Karpas-422 (cell line): ENCODE results near the gene TRIO. TPM values are rescaled to one million over a fixed set of nuclear protein-coding genes. Genes with fewer than 3 reads are reported as not detected.

ENCODE experiments used
- DNase-seq: peaks from one replicate; pipeline ENCODE4 v3.0.0-alpha.2; 2015
- H2AFZ ChIP-seq: fragments of 200-600 bp; sonication (generic); 2 replicates; pipeline ENCODE4 v1.6.1; 2014; ENCODE audit warnings: antibody characterized with exemption, low read length, mixed read lengths
- H3K27ac ChIP-seq: fragments of 200-600 bp; sonication (generic); 2 replicates; pipeline ENCODE4 v1.5.1; 2014; ENCODE audit warnings: mild to moderate bottlenecking, low read length, moderate library complexity
- H3K27me3 ChIP-seq: fragments of 200-600 bp; sonication (generic); 2 replicates; pipeline ENCODE4 v1.6.1; 2014; ENCODE audit warnings: low read length, mixed read lengths
- H3K36me3 ChIP-seq: fragments of 200-600 bp; sonication (generic); 2 replicates; pipeline ENCODE4 v1.6.1; 2014; ENCODE audit warnings: low read length, mixed read lengths; ENCODE audit not compliant: insufficient read depth
- H3K4me1 ChIP-seq: fragments of 200-600 bp; sonication (generic); 2 replicates; pipeline ENCODE4 v1.6.1; 2014; ENCODE audit warnings: mild to moderate bottlenecking, low read length, mixed read lengths
- H3K4me2 ChIP-seq: fragments of 200-600 bp; sonication (generic); 2 replicates; pipeline ENCODE4 v1.6.1; 2014; ENCODE audit warnings: low read length, low read depth, mild to moderate bottlenecking; ENCODE audit not compliant: poor library complexity, severe bottlenecking
- H3K4me3 ChIP-seq: fragments of 200-600 bp; sonication (generic); 2 replicates; pipeline ENCODE4 v1.5.1; 2014; ENCODE audit warnings: mild to moderate bottlenecking, antibody characterized with exemption, low read length, mixed read lengths
- H3K79me2 ChIP-seq: fragments of 200-600 bp; sonication (generic); 2 replicates; pipeline ENCODE4 v1.6.1; 2014; ENCODE audit warnings: mild to moderate bottlenecking, low read length, mixed read lengths
- H3K9ac ChIP-seq: fragments of 200-600 bp; sonication (generic); 2 replicates; pipeline ENCODE4 v1.6.0; 2014; ENCODE audit warnings: low read length
- H3K9me2 ChIP-seq: fragments of 200-600 bp; sonication (generic), shearing (Covaris generic); replicated peaks from 2 replicates; pipeline ENCODE4 v1.6.0; 2014; ENCODE audit warnings: mild to moderate bottlenecking, low read length, moderate library complexity; ENCODE audit not compliant: insufficient read depth
- H3K9me3 ChIP-seq: fragments of 300-700, 200-600 bp; sonication (generic); 2 replicates; pipeline ENCODE4 v1.6.1; 2014; ENCODE audit warnings: low read length, mixed read lengths
- H4K20me1 ChIP-seq: fragments of 200-600 bp; sonication (generic); 2 replicates; pipeline ENCODE4 v1.6.1; 2014; ENCODE audit warnings: mild to moderate bottlenecking, antibody characterized with exemption, low read length, low read depth; ENCODE audit not compliant: insufficient read depth
- total RNA-seq: library from RNA; depleted of rRNA; stranded (reverse); fragments of >200 nt; shearing (Covaris generic); gene quantifications from 2 replicates; pipeline ENCODE4 v1.2.3, GENCODE V29; 2014; ENCODE audit warnings: low replicate concordance

The TRIO gene
- total RNA-seq, 1 experiment from 2014 or later: 0.04 TPM

GRCh38 chr5:14449052-14449661 is 306.0 kb downstream of the TRIO start:
- Histone ChIP-seq H3K27me3 (no peaks in the 10 kb centered on the region), H2AFZ (no peak overlapping the region), H3K36me3 (no peaks in the 10 kb centered on the region), H4K20me1 (no peaks in the 10 kb centered on the region), H3K9me2 (no peaks in the 10 kb centered on the region), H3K4me1 (no peaks in the 10 kb centered on the region), H3K79me2 (no peaks in the 10 kb centered on the region), H3K9me3 (no peaks in the 10 kb centered on the region; the same call in 1 of the 2 replicates), H3K4me3 (no peak overlapping the region), H3K4me2 (no peak overlapping the region), H3K27ac (no peak overlapping the region), H3K9ac (no peak overlapping the region)
- DNase-seq: no peak

GRCh38 chr5:14450018-14450524 is 306.9 kb downstream of the TRIO start:
- H3K36me3 ChIP-seq: no peaks in the 10 kb centered on the region
- no peak for DNase-seq
- H3K27ac ChIP-seq: no peak overlapping the region
- H3K27me3 ChIP-seq: no peaks in the 10 kb centered on the region
- H4K20me1 ChIP-seq: no peaks in the 10 kb centered on the region
- H3K9me2 ChIP-seq: no peaks in the 10 kb centered on the region
- H3K9me3 ChIP-seq: no peaks in the 10 kb centered on the region; the same call in 1 of the 2 replicates
- H3K4me1 ChIP-seq: no peaks in the 10 kb centered on the region
- H3K4me3 ChIP-seq: no peak overlapping the region
- no peak overlapping the region for H3K4me2 ChIP-seq
- H3K9ac ChIP-seq: no peak overlapping the region
- no peak overlapping the region for H2AFZ ChIP-seq
- H3K79me2 ChIP-seq: no peaks in the 10 kb centered on the region

- no peaks in the 10 kb centered on the region for H3K4me1 ChIP-seq
- no peaks in the 10 kb centered on the region; the same call in 1 of the 2 replicates for H3K9me3 ChIP-seq
- H3K79me2 ChIP-seq: no peaks in the 10 kb centered on the region
- no peak for DNase-seq
- H3K9ac ChIP-seq: no peak overlapping the region
- H3K27me3 ChIP-seq: no peaks in the 10 kb centered on the region
- no peak overlapping the region for H3K4me3 ChIP-seq
- no peak overlapping the region for H2AFZ ChIP-seq
- H3K27ac ChIP-seq: no peak overlapping the region
- no peaks in the 10 kb centered on the region for H4K20me1 ChIP-seq
- no peaks in the 10 kb centered on the region for H3K9me2 ChIP-seq
- H3K4me2 ChIP-seq: no peak overlapping the region
- no peaks in the 10 kb centered on the region for H3K36me3 ChIP-seq
Observed at GRCh38 chr5:14450742-14451141, 307.6 kb downstream of the TRIO start.

GRCh38 chr5:14451871-14452270 is 308.7 kb downstream of the TRIO start:
- H3K4me1 ChIP-seq: no peaks in the 10 kb centered on the region
- no peak overlapping the region for H3K4me2 ChIP-seq
- no peaks in the 10 kb centered on the region for H3K36me3 ChIP-seq
- DNase-seq: no peak
- no peaks in the 10 kb centered on the region for H4K20me1 ChIP-seq
- H2AFZ ChIP-seq: no peak overlapping the region
- no peak overlapping the region for H3K27ac ChIP-seq
- no peaks in the 10 kb centered on the region; the same call in 1 of the 2 replicates for H3K9me3 ChIP-seq
- no peaks in the 10 kb centered on the region for H3K27me3 ChIP-seq
- no peaks in the 10 kb centered on the region for H3K79me2 ChIP-seq
- no peaks in the 10 kb centered on the region for H3K9me2 ChIP-seq
- no peak overlapping the region for H3K9ac ChIP-seq
- no peak overlapping the region for H3K4me3 ChIP-seq

GRCh38 chr5:14452685-14453454 is 309.7 kb downstream of the TRIO start:
- H4K20me1 ChIP-seq: no peaks in the 10 kb centered on the region
- no peaks in the 10 kb centered on the region; the same call in 1 of the 2 replicates for H3K9me3 ChIP-seq
- DNase-seq: no peak
- H3K27me3 ChIP-seq: no peaks in the 10 kb centered on the region
- no peak overlapping the region for H2AFZ ChIP-seq
- no peaks in the 10 kb centered on the region for H3K4me1 ChIP-seq
- H3K27ac ChIP-seq: no peak overlapping the region
- no peak overlapping the region for H3K9ac ChIP-seq
- H3K4me3 ChIP-seq: no peak overlapping the region
- no peaks in the 10 kb centered on the region for H3K79me2 ChIP-seq
- no peaks in the 10 kb centered on the region for H3K9me2 ChIP-seq
- no peak overlapping the region for H3K4me2 ChIP-seq
- H3K36me3 ChIP-seq: no peaks in the 10 kb centered on the region

GRCh38 chr5:14453481-14453880 is 310.3 kb downstream of the TRIO start:
- Histone ChIP-seq H3K27ac (no peak overlapping the region), H3K9me3 (no peaks in the 10 kb centered on the region; the same call in 1 of the 2 replicates), H3K27me3 (no peaks in the 10 kb centered on the region), H3K9ac (no peak overlapping the region), H4K20me1 (no peaks in the 10 kb centered on the region), H3K36me3 (no peaks in the 10 kb centered on the region), H3K4me3 (no peak overlapping the region), H3K4me2 (no peak overlapping the region), H3K79me2 (no peaks in the 10 kb centered on the region), H3K4me1 (no peaks in the 10 kb centered on the region), H2AFZ (no peak overlapping the region), H3K9me2 (no peaks in the 10 kb centered on the region)
- no peak for DNase-seq

GRCh38 chr5:14455814-14456321 is 312.7 kb downstream of the TRIO start:
- H3K9me2 ChIP-seq: no peaks in the 10 kb centered on the region
- no peaks in the 10 kb centered on the region for H3K79me2 ChIP-seq
- H3K36me3 ChIP-seq: no peaks in the 10 kb centered on the region
- DNase-seq: no peak
- H4K20me1 ChIP-seq: no peaks in the 10 kb centered on the region
- H3K4me1 ChIP-seq: no peaks in the 10 kb centered on the region
- no peak overlapping the region for H3K4me2 ChIP-seq
- no peak overlapping the region for H3K4me3 ChIP-seq
- no peaks in the 10 kb centered on the region; the same call in 1 of the 2 replicates for H3K9me3 ChIP-seq
- H3K9ac ChIP-seq: no peak overlapping the region
- no peaks in the 10 kb centered on the region for H3K27me3 ChIP-seq
- no peak overlapping the region for H2AFZ ChIP-seq
- H3K27ac ChIP-seq: no peak overlapping the region

GRCh38 chr5:14457476-14457875 is 314.3 kb downstream of the TRIO start:
- Histone ChIP-seq H3K4me1 (no peaks in the 10 kb centered on the region), H3K4me2 (no peak overlapping the region), H3K79me2 (no peaks in the 10 kb centered on the region), H3K9ac (no peak overlapping the region), H3K36me3 (no peaks in the 10 kb centered on the region), H3K9me2 (no peaks in the 10 kb centered on the region), H3K9me3 (no peaks in the 10 kb centered on the region; the same call in 1 of the 2 replicates), H3K27me3 (no peaks in the 10 kb centered on the region), H3K27ac (no peak overlapping the region), H2AFZ (no peak overlapping the region), H3K4me3 (no peak overlapping the region), H4K20me1 (no peaks in the 10 kb centered on the region)
- no peak for DNase-seq
